H9 (cell line): ENCODE measurements around the gene OR2V1. TPM values are rescaled to one million over a fixed set of nuclear protein-coding genes. Genes with fewer than 3 reads are reported as not detected.

ENCODE experiments used
- DNase-seq: peaks from one replicate; pipeline ENCODE4 v3.0.0-alpha.2; 2017
- H2AFZ ChIP-seq: one replicate; pipeline ENCODE4 v1.6.1; 2013; ENCODE audit warnings: mild to moderate bottlenecking, low read length, control low read depth, moderate library complexity
- H2AK5ac ChIP-seq: 2 replicates; pipeline ENCODE4 v1.6.1; 2013; ENCODE audit warnings: low read length, control low read depth, mixed read lengths; ENCODE audit not compliant: insufficient read length
- H2BK120ac ChIP-seq: one replicate; pipeline ENCODE4 v1.6.1; 2013; ENCODE audit warnings: low read depth, mild to moderate bottlenecking, low read length, control low read depth, inconsistent platforms; ENCODE audit not compliant: poor library complexity, severe bottlenecking
- H2BK12ac ChIP-seq: 2 replicates; pipeline ENCODE4 v1.6.1; 2013; ENCODE audit warnings: low read length, control low read depth, mixed read lengths, low read depth; ENCODE audit not compliant: insufficient read length
- H2BK15ac ChIP-seq: 2 replicates; pipeline ENCODE4 v1.6.1; 2013; ENCODE audit warnings: low read depth, low read length, control low read depth
- H2BK20ac ChIP-seq: one replicate; pipeline ENCODE4 v1.6.1; 2013; ENCODE audit warnings: low read depth, mild to moderate bottlenecking, low read length, control low read depth, inconsistent platforms; ENCODE audit not compliant: poor library complexity, severe bottlenecking
- H2BK5ac ChIP-seq: 2 replicates; pipeline ENCODE4 v1.6.1; 2013; ENCODE audit warnings: low read length, control low read depth, mixed read lengths; ENCODE audit not compliant: insufficient read length
- H3K14ac ChIP-seq: 2 replicates; pipeline ENCODE4 v1.6.1; 2013; ENCODE audit warnings: low read length, control low read depth; ENCODE audit not compliant: insufficient read depth
- H3K18ac ChIP-seq: 2 replicates; pipeline ENCODE4 v1.6.1; 2013; ENCODE audit warnings: low read depth, mild to moderate bottlenecking, mixed read lengths, low read length, control low read depth; ENCODE audit not compliant: insufficient read length
- H3K23ac ChIP-seq: 2 replicates; pipeline ENCODE4 v1.6.1; 2013; ENCODE audit warnings: low read length, control low read depth, mixed read lengths, low read depth; ENCODE audit not compliant: insufficient read length
- H3K23me2 ChIP-seq: 2 replicates; pipeline ENCODE4 v1.6.1; 2013; ENCODE audit warnings: low read depth, mild to moderate bottlenecking, mixed read lengths, low read length, control low read depth; ENCODE audit not compliant: insufficient read length, poor library complexity, severe bottlenecking
- H3K27ac ChIP-seq: 2 replicates; pipeline ENCODE4 v1.5.1; 2013; ENCODE audit warnings: low read length, control low read depth, mixed read lengths, low read depth; ENCODE audit not compliant: insufficient read length
- H3K27me3 ChIP-seq: 2 replicates; pipeline ENCODE4 v1.6.1; 2013; ENCODE audit warnings: low read length, control low read depth, inconsistent platforms; ENCODE audit not compliant: insufficient read depth
- H3K4ac ChIP-seq: 2 replicates; pipeline ENCODE4 v1.6.1; 2013; ENCODE audit warnings: low read depth, mild to moderate bottlenecking, control low read depth, inconsistent platforms, low read length, moderate library complexity
- H3K4me1 ChIP-seq: 2 replicates; pipeline ENCODE4 v1.6.1; 2013; ENCODE audit warnings: low read length, control low read depth, inconsistent platforms; ENCODE audit not compliant: insufficient read depth
- H3K4me2 ChIP-seq: 2 replicates; pipeline ENCODE4 v1.6.1; 2013; ENCODE audit warnings: low read length, control low read depth, mixed read lengths; ENCODE audit not compliant: insufficient read length, insufficient read depth
- H3K56ac ChIP-seq: 2 replicates; pipeline ENCODE4 v1.6.1; 2013; ENCODE audit warnings: low read depth, mild to moderate bottlenecking, mixed read lengths, low read length, control low read depth; ENCODE audit not compliant: insufficient read length
- H3K79me1 ChIP-seq: 2 replicates; pipeline ENCODE4 v1.6.1; 2013; ENCODE audit warnings: low read depth, mild to moderate bottlenecking, moderate library complexity, low read length, control low read depth, inconsistent platforms; ENCODE audit not compliant: insufficient read depth, poor library complexity, severe bottlenecking
- H3K79me2 ChIP-seq: 2 replicates; pipeline ENCODE4 v1.6.1; 2013; ENCODE audit warnings: low read length, control low read depth, inconsistent platforms; ENCODE audit not compliant: insufficient read depth
- H3K9ac ChIP-seq: 2 replicates; pipeline ENCODE4 v1.6.1; 2013; ENCODE audit warnings: low read length, control low read depth, mixed read lengths; ENCODE audit not compliant: insufficient read length; ENCODE audit errors: extremely low read depth
- H3K9me3 ChIP-seq: one replicate; pipeline ENCODE4 v1.6.1; 2013; ENCODE audit warnings: low read depth, low read length, inconsistent platforms; ENCODE audit not compliant: control insufficient read depth
- H3T11ph ChIP-seq: one replicate; pipeline ENCODE4 v1.6.1; 2013; ENCODE audit warnings: mild to moderate bottlenecking, low read length, control low read depth, inconsistent platforms
- H4K20me1 ChIP-seq: one replicate; pipeline ENCODE4 v1.6.1; 2013; ENCODE audit not compliant: control insufficient read depth, insufficient read length, insufficient read depth
- H4K5ac ChIP-seq: 2 replicates; pipeline ENCODE4 v1.6.1; 2013; ENCODE audit warnings: low read depth, mild to moderate bottlenecking, mixed read lengths, low read length, control low read depth; ENCODE audit not compliant: insufficient read length
- H4K8ac ChIP-seq: replicated peaks from 2 replicates; pipeline ENCODE4 v1.6.1; 2013; ENCODE audit warnings: low read length, control low read depth, mixed read lengths, low read depth; ENCODE audit not compliant: insufficient read length
- H4K91ac ChIP-seq: 2 replicates; pipeline ENCODE4 v1.6.1; 2013; ENCODE audit warnings: low read depth, mild to moderate bottlenecking, moderate library complexity, mixed read lengths, low read length, control low read depth; ENCODE audit not compliant: insufficient read length
- H3K27ac Mint-ChIP-seq, 3 experiments: 2 replicates in 2 of 3; 3 replicates in 1 of 3; pipeline ENCODE4 v1.8.0; 2020 to 2021; ENCODE audit warnings: mixed read lengths in 3 of 3, mild to moderate bottlenecking in 1 of 3, moderate library complexity in 1 of 3
- H3K27me3 Mint-ChIP-seq: 2 replicates; pipeline ENCODE4 v1.8.0; 2021; ENCODE audit warnings: low read depth, mild to moderate bottlenecking, moderate library complexity, mixed read lengths
- H3K36me3 Mint-ChIP-seq, 3 experiments: 2 replicates in 2 of 3; 3 replicates in 1 of 3; pipeline ENCODE4 v1.8.0; 2020 to 2021; ENCODE audit warnings: low read depth in 3 of 3, mixed read lengths in 3 of 3; ENCODE audit not compliant: insufficient read depth in 1 of 3
- H3K4me1 Mint-ChIP-seq, 2 experiments: 2 replicates each; pipeline ENCODE4 v1.8.0; 2020; ENCODE audit warnings: mixed read lengths in 2 of 2
- H3K4me3 Mint-ChIP-seq, 2 experiments: 2 replicates in 1 of 2; 3 replicates in 1 of 2; pipeline ENCODE4 v1.8.0; 2020 to 2021; ENCODE audit warnings: mild to moderate bottlenecking in 2 of 2, mixed read lengths in 2 of 2, moderate library complexity in 1 of 2
- H3K9me3 Mint-ChIP-seq, 2 experiments: 2 replicates in 1 of 2; 3 replicates in 1 of 2; pipeline ENCODE4 v1.8.0; 2020; ENCODE audit warnings: mild to moderate bottlenecking in 2 of 2, mixed read lengths in 2 of 2, moderate library complexity in 1 of 2
- WGBS: extraction: QIAGEN DNeasy Blood & Tissue Kit; methylation state at CpG from one replicate; pipeline ENCODE4 v1.1.7; 2013; ENCODE audit warnings: missing lambda C conversion rate, low lambda C conversion rate, mixed read lengths; ENCODE audit not compliant: insufficient read length; ENCODE audit errors: extremely low coverage; 5-methylcytosine and 5-hydroxymethylcytosine counted together
- total RNA-seq: library from RNA; stranded (reverse); gene quantifications from 2 replicates; pipeline ENCODE4 v1.2.1, GENCODE V29; 2021
- TF ChIP-seq, protein P1 (sequence below): fragments of 200-600 bp; sonication (generic); conservative IDR thresholded peaks from 3 replicates; pipeline ENCODE4 v1.8.0; 2021; ENCODE audit warnings: antibody characterized with exemption, mild to moderate bottlenecking

The OR2V1 gene
- total RNA-seq, 1 experiment from 2014 or later = not detected

DNA sequence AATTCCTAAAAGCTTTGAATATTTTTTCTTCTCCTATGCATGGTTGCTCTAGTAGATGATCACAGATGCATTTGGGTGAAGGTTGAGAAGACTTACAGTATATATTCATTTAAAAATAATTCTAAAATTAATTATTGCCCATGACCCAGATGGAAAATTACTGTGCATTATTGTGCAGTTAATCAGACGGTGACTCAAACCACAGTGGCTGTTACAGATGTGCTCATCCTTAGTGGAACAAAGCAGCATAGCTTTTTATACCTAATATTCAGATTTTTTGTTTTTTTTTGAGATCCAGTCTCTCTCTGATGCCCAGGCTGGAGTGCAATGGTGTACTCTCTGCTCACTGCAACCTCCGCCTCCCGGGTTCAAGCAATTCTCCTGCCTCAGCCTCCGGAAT is 10.7 kb downstream of the OR2V1 start:
- no peaks in the 10 kb centered on the region for H3K79me1 ChIP-seq
- no peak overlapping the region for H3K27ac ChIP-seq
- no peak overlapping the region for H4K5ac ChIP-seq
- H4K8ac ChIP-seq = no peak overlapping the region
- no peak overlapping the region for H3K23ac ChIP-seq
- H4K91ac ChIP-seq = no peak overlapping the region
- H2AFZ ChIP-seq = no peak overlapping the region
- H3K56ac ChIP-seq = no peak overlapping the region
- no peak overlapping the region for H3K4ac ChIP-seq
- TF ChIP-seq, protein P1, sequence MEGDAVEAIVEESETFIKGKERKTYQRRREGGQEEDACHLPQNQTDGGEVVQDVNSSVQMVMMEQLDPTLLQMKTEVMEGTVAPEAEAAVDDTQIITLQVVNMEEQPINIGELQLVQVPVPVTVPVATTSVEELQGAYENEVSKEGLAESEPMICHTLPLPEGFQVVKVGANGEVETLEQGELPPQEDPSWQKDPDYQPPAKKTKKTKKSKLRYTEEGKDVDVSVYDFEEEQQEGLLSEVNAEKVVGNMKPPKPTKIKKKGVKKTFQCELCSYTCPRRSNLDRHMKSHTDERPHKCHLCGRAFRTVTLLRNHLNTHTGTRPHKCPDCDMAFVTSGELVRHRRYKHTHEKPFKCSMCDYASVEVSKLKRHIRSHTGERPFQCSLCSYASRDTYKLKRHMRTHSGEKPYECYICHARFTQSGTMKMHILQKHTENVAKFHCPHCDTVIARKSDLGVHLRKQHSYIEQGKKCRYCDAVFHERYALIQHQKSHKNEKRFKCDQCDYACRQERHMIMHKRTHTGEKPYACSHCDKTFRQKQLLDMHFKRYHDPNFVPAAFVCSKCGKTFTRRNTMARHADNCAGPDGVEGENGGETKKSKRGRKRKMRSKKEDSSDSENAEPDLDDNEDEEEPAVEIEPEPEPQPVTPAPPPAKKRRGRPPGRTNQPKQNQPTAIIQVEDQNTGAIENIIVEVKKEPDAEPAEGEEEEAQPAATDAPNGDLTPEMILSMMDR = no peak
- no peak overlapping the region for H3T11ph ChIP-seq
- H2AK5ac ChIP-seq = no peak overlapping the region
- no peak overlapping the region for H3K18ac ChIP-seq
- WGBS = no CpG with 5 or more reads among the region's 4 CpGs
- H3K4me2 ChIP-seq = no peak overlapping the region
- H2BK15ac ChIP-seq = no peak overlapping the region
- no peak overlapping the region for H3K14ac ChIP-seq
- Mint-ChIP-seq H3K27ac (no peak overlapping the region), H3K9me3 (peaks cover 0 to 3% of the 10 kb centered on the region in 2 experiments; a peak in 1 of 5 replicates), H3K27me3 (peaks cover 63% of the 10 kb centered on the region), H3K4me1 (peaks cover 10 to 12% of the 10 kb centered on the region in 2 experiments), H3K4me3 (no peak overlapping the region), H3K36me3 (no peaks in the 10 kb centered on the region)
- H2BK12ac ChIP-seq = no peak overlapping the region
- H4K20me1 ChIP-seq = no peaks in the 10 kb centered on the region
- no peaks in the 10 kb centered on the region for H3K9me3 ChIP-seq
- H3K27me3 ChIP-seq = no peaks in the 10 kb centered on the region; the same call in 1 of the 2 replicates
- H3K4me1 ChIP-seq = no peaks in the 10 kb centered on the region
- peaks cover 1% of the 10 kb centered on the region for H3K23me2 ChIP-seq
- no peak overlapping the region for H2BK120ac ChIP-seq
- H3K9ac ChIP-seq = no peak overlapping the region
- H2BK20ac ChIP-seq = no peak overlapping the region
- no peak overlapping the region for H2BK5ac ChIP-seq
- no peak for DNase-seq
- no peaks in the 10 kb centered on the region for H3K79me2 ChIP-seq
